Spleen (tissue), 11 donors: ENCODE data around the gene OR5K4. TPM values are rescaled to one million over a fixed set of nuclear protein-coding genes. Genes with fewer than 3 reads are reported as not detected.
"Not testable (repeated sequence)": the region's sequence is repeated elsewhere in the genome, so short reads cannot be mapped to it uniquely, and the experiment has no call there.

Source experiments
- DNase-seq: peaks from one replicate; pipeline ENCODE4 v3.0.0-alpha.2; 2020
- H3K27ac ChIP-seq, 8 donors: fragments of 200-600 bp; sonication (generic) in 7 of 8; 1 replicate in 4 of 8; 2 replicates in 4 of 8; pipeline versions ENCODE4 v1.5.0 to v1.8.0; 2016 to 2021; ENCODE audit warnings: inconsistent platforms in 4 of 8, mild to moderate bottlenecking in 4 of 8, moderate library complexity in 1 of 8
- H3K27me3 ChIP-seq, 7 donors: fragments of 200-600 bp; sonication (generic) in 6 of 7; replicated peaks in 1 of 7; 1 replicate in 4 of 7; 2 replicates in 3 of 7; pipeline versions ENCODE4 v1.5.0 to v1.8.0; 2016 to 2021; ENCODE audit warnings: inconsistent platforms in 3 of 7, mild to moderate bottlenecking in 1 of 7
- H3K36me3 ChIP-seq, 6 donors: fragments of 200-600 bp; sonication (generic) in 5 of 6; 1 replicate in 4 of 6; 2 replicates in 2 of 6; pipeline versions ENCODE4 v1.5.0 to v1.8.0; 2016 to 2021; ENCODE audit warnings: inconsistent platforms in 2 of 6
- H3K4me1 ChIP-seq, 6 donors: fragments of 200-600 bp; sonication (generic) in 5 of 6; 1 replicate in 3 of 6; 2 replicates in 3 of 6; pipeline versions ENCODE4 v1.5.0 to v1.8.0; 2016 to 2021; ENCODE audit warnings: inconsistent platforms in 3 of 6
- H3K4me3 ChIP-seq, 8 donors: fragments of 200-600 bp; sonication (generic) in 7 of 8; 1 replicate in 4 of 8; 2 replicates in 4 of 8; pipeline versions ENCODE4 v1.5.0 to v1.8.0; 2016 to 2021; ENCODE audit warnings: inconsistent platforms in 4 of 8, mild to moderate bottlenecking in 4 of 8, moderate library complexity in 2 of 8
- H3K9me3 ChIP-seq, 8 donors: fragments of 200-600 bp; sonication (generic) in 7 of 8; 1 replicate in 4 of 8; 2 replicates in 4 of 8; pipeline versions ENCODE4 v1.5.0 to v1.8.0; 2016 to 2021; ENCODE audit warnings: inconsistent platforms in 4 of 8
- POLR2A ChIP-seq, 3 donors: fragments of 450-650 bp; IDR thresholded peaks; one replicate each; pipeline ENCODE4 v1.5.1; 2017; ENCODE audit warnings: antibody characterized with exemption in 3 of 3, mild to moderate bottlenecking in 1 of 3
- POLR2AphosphoS5 ChIP-seq, 3 donors: sonication (generic); formaldehyde crosslinking; IDR thresholded peaks; one replicate each; pipeline ENCODE4 v1.5.1; 2017; ENCODE audit warnings: antibody characterized with exemption in 3 of 3
- WGBS, 5 donors: extraction: QIAGEN DNeasy Blood & Tissue Kit in 3 of 5; methylation state at CpG; one replicate each; pipeline versions ENCODE4 v1.1.5 to v1.1.7; 2013 to 2018; 5-methylcytosine and 5-hydroxymethylcytosine counted together
- intact Hi-C: fragments of 100-400 bp; cut with DNase I; formaldehyde crosslinking; loops from one replicate; pipeline ENCODE4 v1.15.0; 2023; ENCODE audit warnings: low total_unique reads
- polyA plus RNA-seq, 3 donors: library from polyadenylated mRNA; stranded (reverse); fragments of 200-250 nt; gene quantifications; one replicate each; pipeline ENCODE4 v1.2.1, GENCODE V29; 2013
- total RNA-seq, 7 donors: library from RNA; depleted of rRNA in 3 of 7; stranded (reverse); fragments of >200 nt in 3 of 7; fragmentation: NEBNext Ultra II Directional in 4 of 7; extraction: Animal tissue kit (Norgen Biotek cat#: 25700) in 4 of 7; gene quantifications; one replicate each; pipeline versions ENCODE4 v1.1.0 to v1.2.1, GENCODE V29; 2016 to 2021
- TF ChIP-seq, protein P1 (sequence below), 11 experiments: fragments of 200-600 bp in 7 of 11; fragments of 450-650 bp in 4 of 11; sonication (generic) in 4 of 11; IDR thresholded peaks in 8 of 11; conservative IDR thresholded peaks in 3 of 11; 1 replicate in 7 of 11; 2 replicates in 4 of 11; pipeline versions ENCODE4 v1.4.0 to v1.8.0; 2016 to 2021; ENCODE audit warnings: antibody characterized with exemption in 11 of 11, inconsistent platforms in 4 of 11, mild to moderate bottlenecking in 1 of 11
- donor health status: healthy with polysubstance abuse.
- donor health status: DM: no; HTN: no; CAD: no; lungs with moderate emphysema.
- donor health status: DM: no; HTN: no; CAD: no.
- donor health status: Bipolar disorder and iron deficiency.
- donor health status: healthy.
- donor health status: DM: no; HTN: no; CAD: no.
- donor health status: DM: yes; HTN: yes; CAD: no.

The OR5K4 gene
- total and polyA plus RNA-seq, 10 donors = not detected

DNA sequence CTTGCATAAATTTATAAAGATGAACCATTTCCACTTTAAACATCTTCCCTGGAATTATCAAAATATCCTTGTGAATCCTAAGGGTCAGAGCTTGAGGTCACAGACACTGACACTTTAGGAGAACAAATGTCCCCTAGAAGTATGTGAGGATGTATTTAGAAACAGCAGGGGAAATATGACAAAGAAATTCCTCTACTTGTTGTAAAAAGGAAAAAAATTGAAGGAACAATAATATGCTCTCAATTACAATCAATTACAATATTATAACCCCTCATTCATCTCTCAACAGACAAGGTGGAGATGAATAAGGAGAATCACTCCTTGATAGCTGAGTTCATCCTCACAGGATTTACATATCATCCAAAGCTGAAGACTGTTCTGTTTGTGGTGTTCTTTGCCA lies 36.7 kb downstream of the OR5K4 start, which contains the start of gene OR5K3:
OR5K3 (plus strand) TSS at position 301 of the 400 bp plus-strand sequence; CDS start at position 301, 0 bp downstream.
- Histone ChIP-seq H3K4me3 (no peak within 1 kb of the TSS), H3K27me3 (peaks cover 0 to 4% (median 0%) of the 10 kb centered on the region in 7 donors), H3K36me3 (no peaks in the 10 kb centered on the region), H3K9me3 (no peaks in the 10 kb centered on the region), H3K4me1 (no peaks in the 10 kb centered on the region), H3K27ac (no peak within 1 kb of the TSS)
- DNase-seq = no peak
- intact Hi-C loops = no loop called here
- TF ChIP-seq POLR2A (IDR thresholded peaks at IDR 0.05) (no peak), POLR2AphosphoS5 (IDR thresholded peaks at IDR 0.05) (no peak)
- TF ChIP-seq, protein P1, sequence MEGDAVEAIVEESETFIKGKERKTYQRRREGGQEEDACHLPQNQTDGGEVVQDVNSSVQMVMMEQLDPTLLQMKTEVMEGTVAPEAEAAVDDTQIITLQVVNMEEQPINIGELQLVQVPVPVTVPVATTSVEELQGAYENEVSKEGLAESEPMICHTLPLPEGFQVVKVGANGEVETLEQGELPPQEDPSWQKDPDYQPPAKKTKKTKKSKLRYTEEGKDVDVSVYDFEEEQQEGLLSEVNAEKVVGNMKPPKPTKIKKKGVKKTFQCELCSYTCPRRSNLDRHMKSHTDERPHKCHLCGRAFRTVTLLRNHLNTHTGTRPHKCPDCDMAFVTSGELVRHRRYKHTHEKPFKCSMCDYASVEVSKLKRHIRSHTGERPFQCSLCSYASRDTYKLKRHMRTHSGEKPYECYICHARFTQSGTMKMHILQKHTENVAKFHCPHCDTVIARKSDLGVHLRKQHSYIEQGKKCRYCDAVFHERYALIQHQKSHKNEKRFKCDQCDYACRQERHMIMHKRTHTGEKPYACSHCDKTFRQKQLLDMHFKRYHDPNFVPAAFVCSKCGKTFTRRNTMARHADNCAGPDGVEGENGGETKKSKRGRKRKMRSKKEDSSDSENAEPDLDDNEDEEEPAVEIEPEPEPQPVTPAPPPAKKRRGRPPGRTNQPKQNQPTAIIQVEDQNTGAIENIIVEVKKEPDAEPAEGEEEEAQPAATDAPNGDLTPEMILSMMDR (IDR thresholded peaks at IDR 0.05 in 8 of 11, conservative IDR thresholded peaks at IDR 0.05 in 3 of 11) = no peak

DNA sequence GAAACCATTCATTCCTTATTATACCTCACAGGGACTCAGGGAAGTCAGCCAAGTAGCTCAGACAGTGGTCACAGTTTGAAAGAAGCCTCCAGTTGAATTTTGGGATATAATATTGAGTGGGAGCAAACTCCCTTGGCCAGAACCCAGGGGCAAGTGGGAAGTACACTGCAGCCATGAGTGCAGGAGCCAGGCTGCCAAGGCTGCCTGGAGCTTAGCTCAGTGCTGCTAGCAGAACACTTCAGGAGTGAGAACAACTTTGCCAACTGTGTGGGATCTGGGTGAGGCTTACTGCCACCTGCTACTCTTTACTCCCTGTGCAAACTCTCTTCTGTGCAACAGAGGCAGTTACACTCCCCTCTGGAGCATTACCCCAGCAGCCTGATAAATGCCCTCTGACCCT lies 41.4 kb downstream of the OR5K4 start:
- intact Hi-C loops = no loop called here
- no peaks in the 10 kb centered on the region for H3K36me3 ChIP-seq
- no peak overlapping the region for H3K4me3 ChIP-seq
- no peak for DNase-seq
- no peak for TF ChIP-seq POLR2A (IDR thresholded peaks at IDR 0.05)
- no peak for TF ChIP-seq POLR2AphosphoS5 (IDR thresholded peaks at IDR 0.05)
- TF ChIP-seq, protein P1 (IDR thresholded peaks at IDR 0.05 in 8 of 11, conservative IDR thresholded peaks at IDR 0.05 in 3 of 11) = no peak
- H3K27ac ChIP-seq = no peak overlapping the region
- H3K27me3 ChIP-seq = peaks cover 0 to 7% (median 0%) of the 10 kb centered on the region in 7 donors
- H3K9me3 ChIP-seq = peaks cover 0 to 28% (median 16%) of the 10 kb centered on the region in 8 donors
- no peaks in the 10 kb centered on the region for H3K4me1 ChIP-seq

DNA sequence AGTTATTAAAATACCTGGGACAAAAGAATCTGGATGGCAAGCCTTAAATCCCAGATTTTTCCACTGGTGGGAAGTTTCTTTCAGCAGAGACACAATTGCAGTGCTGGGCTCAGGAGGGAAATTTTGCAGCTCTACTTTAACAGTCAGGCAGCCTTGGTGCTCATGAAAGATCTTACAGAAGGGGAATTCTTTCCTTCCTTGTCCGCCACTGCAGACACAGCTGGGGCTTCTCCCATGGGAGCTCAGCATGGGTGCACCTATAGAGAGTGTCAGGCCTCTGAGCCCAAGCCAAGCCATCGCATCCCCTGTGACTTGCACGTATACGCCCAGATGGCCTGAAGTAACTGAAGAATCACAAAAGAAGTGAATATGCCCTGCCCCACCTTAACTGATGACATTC lies 42.8 kb downstream of the OR5K4 start:
- DNase-seq, H3K27ac ChIP-seq, H3K4me1 ChIP-seq, intact Hi-C loops, H3K36me3 ChIP-seq, H3K4me3 ChIP-seq, H3K27me3 ChIP-seq: not testable (repeated sequence)
- 86 to 100% (median 87%) methylated on average over 1 to 4 of the region's 4 CpGs for WGBS, 5 donors
- H3K9me3 ChIP-seq = peaks cover 0 to 35% (median 17%) of the 10 kb centered on the region in 8 donors

DNA sequence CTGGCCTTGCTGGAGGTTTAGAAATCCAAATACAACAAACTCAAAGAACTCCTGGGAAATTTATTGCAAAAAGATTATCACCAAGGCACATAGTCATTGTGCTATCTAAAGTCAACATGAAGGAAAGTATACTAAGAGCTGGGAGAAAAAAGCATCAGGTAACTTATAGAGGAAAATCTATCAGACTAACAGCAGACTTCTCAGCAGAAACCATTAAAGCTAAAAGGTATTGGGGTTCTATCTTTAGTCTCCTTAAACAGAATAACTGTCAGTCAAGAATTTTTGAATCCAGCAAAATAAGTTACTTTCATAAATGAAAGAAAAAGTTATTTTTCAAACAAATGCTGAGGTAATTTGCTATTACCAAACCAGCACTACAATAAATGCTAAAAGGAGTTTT lies 44.9 kb downstream of the OR5K4 start:
- intact Hi-C loops = no loop called here
- TF ChIP-seq, protein P1 (IDR thresholded peaks at IDR 0.05 in 8 of 11, conservative IDR thresholded peaks at IDR 0.05 in 3 of 11) = no peak
- no peak for TF ChIP-seq POLR2A (IDR thresholded peaks at IDR 0.05)
- no peak for TF ChIP-seq POLR2AphosphoS5 (IDR thresholded peaks at IDR 0.05)
- Histone ChIP-seq H3K9me3 (peaks cover 0 to 55% (median 33%) of the 10 kb centered on the region in 8 donors), H3K36me3 (no peaks in the 10 kb centered on the region), H3K27me3 (peaks cover 0 to 7% (median 0%) of the 10 kb centered on the region in 7 donors), H3K27ac (no peak overlapping the region), H3K4me1 (no peaks in the 10 kb centered on the region), H3K4me3 (no peak overlapping the region)
- DNase-seq = no peak

DNA sequence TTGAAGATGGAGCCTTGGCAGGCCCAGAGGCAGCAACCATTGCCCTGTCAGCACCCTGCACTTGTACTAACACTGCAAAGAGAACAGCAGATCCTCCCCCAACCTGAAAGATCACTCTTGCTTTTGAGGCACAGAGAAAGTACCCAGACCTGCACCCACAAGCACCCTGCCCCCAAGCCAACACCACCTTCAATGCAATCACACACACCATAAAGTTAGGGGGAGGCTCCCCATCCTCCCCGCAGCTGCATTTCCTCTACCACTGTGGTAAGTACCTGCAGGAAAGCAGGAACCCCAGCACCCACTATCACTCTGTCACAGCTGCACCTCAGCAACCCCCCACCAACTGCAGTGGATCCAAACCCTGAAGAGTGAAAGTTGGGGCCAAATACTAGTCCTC lies 48.9 kb downstream of the OR5K4 start:
- H3K9me3 ChIP-seq = peaks cover 0 to 90% (median 68%) of the 10 kb centered on the region in 8 donors
- H3K36me3 ChIP-seq = no peaks in the 10 kb centered on the region
- intact Hi-C loops = no loop called here
- H3K4me1 ChIP-seq = no peaks in the 10 kb centered on the region
- TF ChIP-seq POLR2AphosphoS5 (IDR thresholded peaks at IDR 0.05) = no peak
- TF ChIP-seq, protein P1 (IDR thresholded peaks at IDR 0.05 in 8 of 11, conservative IDR thresholded peaks at IDR 0.05 in 3 of 11) = no peak
- no peak for TF ChIP-seq POLR2A (IDR thresholded peaks at IDR 0.05)
- H3K27ac ChIP-seq = no peak overlapping the region
- DNase-seq = no peak
- no peaks in the 10 kb centered on the region for H3K27me3 ChIP-seq
- H3K4me3 ChIP-seq = no peak overlapping the region
- WGBS, 5 donors = 38 to 100% (median 83%) methylated on average over 1 of the region's 1 CpG
